GM19372 (cell line): ENCODE data around the gene VPREB1.
"Not testable (repeated sequence)": the region's sequence is repeated elsewhere in the genome, so short reads cannot be mapped to it uniquely, and the experiment has no call there.

Experiments used
- ATAC-seq: cut with Tn5 transposase; IDR thresholded peaks from one replicate; pipeline ENCODE4 v1.9.1; 2021; ENCODE audit warnings: mild to moderate bottlenecking, low read depth, moderate library complexity; ENCODE audit not compliant: unreplicated experiment

Gene VPREB1

GRCh38 chr22:22245256-22245909 is 797 bp downstream of the VPREB1 start:
- ATAC-seq, result no peak

GRCh38 chr22:22245935-22246525 is 1.4 kb downstream of the VPREB1 start:
- ATAC-seq, result no peak

- ATAC-seq, result no peak
Measured at GRCh38 chr22:22246706-22247105, 2.1 kb downstream of the VPREB1 start.

GRCh38 chr22:22248878-22249277 is 4.3 kb downstream of the VPREB1 start:
- no peak for ATAC-seq

GRCh38 chr22:22250651-22251050 is 6.1 kb downstream of the VPREB1 start:
- ATAC-seq, result not testable (repeated sequence)

GRCh38 chr22:22256133-22256532 is 11.5 kb downstream of the VPREB1 start:
- ATAC-seq, result not testable (repeated sequence)

- not testable (repeated sequence) for ATAC-seq
Measured at GRCh38 chr22:22258597-22259415, 14.2 kb downstream of the VPREB1 start.

- not testable (repeated sequence) for ATAC-seq
Measured at GRCh38 chr22:22260169-22260568, 15.6 kb downstream of the VPREB1 start.

- ATAC-seq, result not testable (repeated sequence)
Measured at GRCh38 chr22:22260586-22260985, 16.0 kb downstream of the VPREB1 start.

- ATAC-seq, result not testable (repeated sequence)
Measured at GRCh38 chr22:22262332-22263074, 17.9 kb downstream of the VPREB1 start.

- ATAC-seq, result not testable (repeated sequence)
Measured at GRCh38 chr22:22263823-22264222, 19.2 kb downstream of the VPREB1 start.

GRCh38 chr22:22270036-22270676 is 25.6 kb downstream of the VPREB1 start:
- ATAC-seq, result not testable (repeated sequence)

- not testable (repeated sequence) for ATAC-seq
Measured at GRCh38 chr22:22277423-22277822, 32.8 kb downstream of the VPREB1 start.

GRCh38 chr22:22284962-22285756 is 40.6 kb downstream of the VPREB1 start:
- not testable (repeated sequence) for ATAC-seq

GRCh38 chr22:22286390-22287105 is 42.0 kb downstream of the VPREB1 start:
- ATAC-seq, result not testable (repeated sequence)

GRCh38 chr22:22287106-22287626 is 42.6 kb downstream of the VPREB1 start:
- ATAC-seq, result not testable (repeated sequence)

GRCh38 chr22:22289666-22290065 is 45.1 kb downstream of the VPREB1 start:
- ATAC-seq, result not testable (repeated sequence)

GRCh38 chr22:22291129-22291806 is 46.7 kb downstream of the VPREB1 start:
- ATAC-seq, result not testable (repeated sequence)
